CD4-positive, alpha-beta T cell (primary cell): Measurements from ENCODE around the gene RAPGEF6. TPM values are rescaled to one million over a fixed set of nuclear protein-coding genes. Genes with fewer than 3 reads are reported as not detected.

Source experiments
- ATAC-seq: fragments of 200-7000 bp; cut with Tn5 transposase; one replicate; pipeline ENCODE4 v1.10.0; 2022; ENCODE audit warnings: mild to moderate bottlenecking; ENCODE audit not compliant: poor library complexity
- CTCF ChIA-PET: fragments of 350-600 bp; sonication (Branson Sonifier 250); formaldehyde crosslinking; loops from one replicate; lab custom pipeline; 2021; ENCODE audit warnings: antibody characterized with exemption, inconsistent platforms; lab: Charles Lee
- POLR2A ChIA-PET: fragments of 350-600 bp; sonication (Branson Sonifier 250); formaldehyde crosslinking; loops from one replicate; lab custom pipeline; 2021; ENCODE audit warnings: antibody characterized with exemption, inconsistent platforms; lab: Charles Lee
- DNase-seq, 14 experiments: peaks; one replicate each; pipeline ENCODE4 v3.0.0-alpha.2; 2013 to 2020; ENCODE audit warnings: mixed read lengths in 2 of 14
- H3K27ac ChIP-seq, 2 donors: one replicate each; pipeline versions ENCODE4 v1.5.1 to v1.7.0; 2013; ENCODE audit warnings: low read length in 2 of 2, low read depth in 1 of 2, mild to moderate bottlenecking in 1 of 2
- H3K27me3 ChIP-seq, 2 experiments: 1 replicate in 1 of 2; 2 replicates in 1 of 2; pipeline versions ENCODE4 v1.6.1 to v1.7.0; 2013; ENCODE audit warnings: low read length in 2 of 2, control low read depth in 1 of 2, mild to moderate bottlenecking in 1 of 2, moderate library complexity in 1 of 2; ENCODE audit not compliant: insufficient read depth in 2 of 2, control insufficient read depth in 1 of 2
- H3K36me3 ChIP-seq: one replicate; pipeline ENCODE4 v1.6.1; 2013; ENCODE audit warnings: low read length, control low read depth; ENCODE audit not compliant: insufficient read depth
- H3K4me1 ChIP-seq: one replicate; pipeline ENCODE4 v1.6.1; 2013; ENCODE audit warnings: low read length, control low read depth; ENCODE audit not compliant: insufficient read depth
- H3K4me3 ChIP-seq: one replicate; pipeline ENCODE4 v1.5.1; 2013; ENCODE audit warnings: mild to moderate bottlenecking, low read length, moderate library complexity
- H3K9me3 ChIP-seq, 2 experiments: 1 replicate in 1 of 2; 2 replicates in 1 of 2; pipeline versions ENCODE4 v1.6.1 to v1.7.0; 2013; ENCODE audit warnings: low read length in 2 of 2, mild to moderate bottlenecking in 2 of 2, control low read depth in 1 of 2, moderate library complexity in 1 of 2; ENCODE audit not compliant: control insufficient read depth in 1 of 2, insufficient read depth in 1 of 2
- H3K27ac Mint-ChIP-seq: one replicate; pipeline ENCODE4 v1.8.0; 2020; ENCODE audit warnings: mixed read lengths
- H3K27me3 Mint-ChIP-seq: one replicate; pipeline ENCODE4 v1.8.0; 2021; ENCODE audit warnings: mixed read lengths
- H3K36me3 Mint-ChIP-seq: one replicate; pipeline ENCODE4 v1.8.0; 2021; ENCODE audit warnings: low read depth, mixed read lengths
- H3K4me1 Mint-ChIP-seq: one replicate; pipeline ENCODE4 v1.8.0; 2021; ENCODE audit warnings: low read depth, mixed read lengths
- H3K4me3 Mint-ChIP-seq: one replicate; pipeline ENCODE4 v1.8.0; 2020; ENCODE audit warnings: mild to moderate bottlenecking, mixed read lengths
- H3K9me3 Mint-ChIP-seq: one replicate; pipeline ENCODE4 v1.8.0; 2020; ENCODE audit warnings: mixed read lengths
- intact Hi-C, 2 experiments: fragments of 100-400 bp; cut with DNase I in 1 of 2; cut with micrococcal nuclease in 1 of 2; formaldehyde crosslinking; loops; one replicate each; pipeline versions ENCODE4 v1.15.1 to v1.9.0; 2023 to 2025; cut with DNase I, micrococcal nuclease
- total RNA-seq, 174 experiments: library from RNA in 2 of 174; stranded (reverse) in 2 of 174; gene quantifications; one replicate each; pipeline ENCODE4 v1.2.3 and lab custom pipeline; 2021 to 2026
- TF ChIP-seq, protein P1 (sequence below): fragments of 200-600 bp; IDR thresholded peaks from one replicate; pipeline ENCODE4 v1.8.0; 2022; ENCODE audit warnings: antibody characterized with exemption, mild to moderate bottlenecking

Gene RAPGEF6
- total RNA-seq, 2 experiments from 2014 or later: 83.3 to 91.4 TPM

DNA sequence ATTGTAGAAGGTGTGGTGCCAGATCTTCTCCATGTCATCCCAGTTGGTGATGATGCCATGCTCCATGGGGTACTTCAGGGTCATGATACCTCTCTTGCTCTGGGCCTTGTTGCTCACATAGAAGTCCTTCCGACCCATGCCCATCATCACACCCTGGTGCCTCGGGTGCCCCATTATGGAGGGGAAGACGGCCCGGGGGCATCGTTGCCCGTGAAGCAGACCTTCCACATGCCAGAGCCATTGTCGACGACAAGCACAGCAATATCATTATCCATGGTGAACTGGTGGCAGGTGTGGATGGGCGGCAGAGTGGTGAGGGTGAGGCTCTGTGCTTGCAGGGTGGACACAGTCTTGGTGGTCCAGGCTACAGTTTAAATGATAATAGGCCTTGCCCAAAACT lies 24.8 kb upstream of the RAPGEF6 start:
- Histone ChIP-seq H3K4me3 (no peak overlapping the region), H3K27ac (no peak overlapping the region), H3K4me1 (no peaks in the 10 kb centered on the region), H3K27me3 (no peaks in the 10 kb centered on the region), H3K9me3 (peaks cover 18 to 19% of the 10 kb centered on the region in 2 experiments), H3K36me3 (peaks cover 45% of the 10 kb centered on the region)
- POLR2A ChIA-PET: no interaction called here
- CTCF ChIA-PET: no interaction called here
- TF ChIP-seq, protein P1, sequence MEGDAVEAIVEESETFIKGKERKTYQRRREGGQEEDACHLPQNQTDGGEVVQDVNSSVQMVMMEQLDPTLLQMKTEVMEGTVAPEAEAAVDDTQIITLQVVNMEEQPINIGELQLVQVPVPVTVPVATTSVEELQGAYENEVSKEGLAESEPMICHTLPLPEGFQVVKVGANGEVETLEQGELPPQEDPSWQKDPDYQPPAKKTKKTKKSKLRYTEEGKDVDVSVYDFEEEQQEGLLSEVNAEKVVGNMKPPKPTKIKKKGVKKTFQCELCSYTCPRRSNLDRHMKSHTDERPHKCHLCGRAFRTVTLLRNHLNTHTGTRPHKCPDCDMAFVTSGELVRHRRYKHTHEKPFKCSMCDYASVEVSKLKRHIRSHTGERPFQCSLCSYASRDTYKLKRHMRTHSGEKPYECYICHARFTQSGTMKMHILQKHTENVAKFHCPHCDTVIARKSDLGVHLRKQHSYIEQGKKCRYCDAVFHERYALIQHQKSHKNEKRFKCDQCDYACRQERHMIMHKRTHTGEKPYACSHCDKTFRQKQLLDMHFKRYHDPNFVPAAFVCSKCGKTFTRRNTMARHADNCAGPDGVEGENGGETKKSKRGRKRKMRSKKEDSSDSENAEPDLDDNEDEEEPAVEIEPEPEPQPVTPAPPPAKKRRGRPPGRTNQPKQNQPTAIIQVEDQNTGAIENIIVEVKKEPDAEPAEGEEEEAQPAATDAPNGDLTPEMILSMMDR: no peak
- Mint-ChIP-seq H3K9me3 (peaks cover 7% of the 10 kb centered on the region), H3K4me3 (no peak overlapping the region), H3K27ac (no peak overlapping the region), H3K27me3 (no peaks in the 10 kb centered on the region), H3K36me3 (peaks cover 86% of the 10 kb centered on the region), H3K4me1 (no peaks in the 10 kb centered on the region)
- DNase-seq (no peak), ATAC-seq (no peak)
- intact Hi-C loops: no loop called here

DNA sequence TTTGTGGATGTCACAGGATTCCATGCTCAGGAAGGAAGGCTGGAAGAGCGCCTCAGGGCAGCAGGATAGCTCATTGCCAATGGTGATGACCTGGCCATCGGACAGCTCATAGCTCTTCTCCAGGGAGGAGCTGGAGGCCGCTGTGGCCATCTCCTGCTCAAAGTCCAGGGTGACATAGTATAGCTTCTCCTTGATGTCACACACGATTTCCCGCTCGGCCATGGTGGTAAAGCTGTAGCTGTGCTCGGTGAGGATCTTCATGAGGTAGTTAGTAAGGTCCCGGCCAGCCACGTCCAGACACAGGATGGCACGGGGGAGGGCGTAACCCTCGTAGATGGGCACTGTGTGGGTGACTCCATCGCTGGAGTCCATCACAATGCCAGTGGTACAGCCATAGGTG lies 24.3 kb upstream of the RAPGEF6 start:
- POLR2A ChIA-PET: no interaction called here
- DNase-seq: no peak

DNA sequence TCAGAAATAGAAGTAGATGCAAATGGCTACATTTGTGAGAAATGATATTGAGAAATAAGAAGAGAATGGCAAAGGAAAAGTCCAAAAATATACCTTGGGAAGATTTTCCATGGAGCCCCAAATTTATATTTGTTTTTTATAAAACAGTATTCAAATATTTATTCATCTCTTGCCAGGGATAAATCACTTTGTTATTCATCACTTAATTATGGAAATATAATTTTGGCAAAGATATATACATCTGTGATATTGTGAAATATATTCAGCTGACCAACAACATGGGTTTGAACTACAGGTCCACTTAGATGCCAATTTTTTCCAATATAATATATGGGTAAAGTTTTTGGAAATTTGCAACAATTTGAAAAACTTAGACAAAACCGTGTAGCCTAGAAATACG lies 19.7 kb upstream of the RAPGEF6 start:
- H3K27ac ChIP-seq: no peak overlapping the region
- TF ChIP-seq, protein P1: no peak
- ChIA-PET POLR2A (interaction anchor here (1.0 kb wide), 1 partner anchor 19 kb away, joined by 3 read pairs; no protein-coding TSS in a partner anchor), CTCF (no interaction called here)
- H3K9me3 ChIP-seq: peaks cover under 1 to 6% of the 10 kb centered on the region in 2 experiments
- H3K9me3 Mint-ChIP-seq: peaks cover 5% of the 10 kb centered on the region
- H3K4me1 ChIP-seq: no peaks in the 10 kb centered on the region
- H3K4me3 Mint-ChIP-seq: no peak overlapping the region
- peaks cover 5% of the 10 kb centered on the region for H3K4me1 Mint-ChIP-seq
- no peak overlapping the region for H3K4me3 ChIP-seq
- intact Hi-C loops: no loop called here
- no peak for DNase-seq
- no peak overlapping the region for H3K27ac Mint-ChIP-seq
- H3K27me3 ChIP-seq: no peaks in the 10 kb centered on the region
- no peaks in the 10 kb centered on the region for H3K27me3 Mint-ChIP-seq
- H3K36me3 Mint-ChIP-seq: peaks cover 80% of the 10 kb centered on the region
- no peak for ATAC-seq
- peaks cover 29% of the 10 kb centered on the region for H3K36me3 ChIP-seq

More for the DNA sequence above, 24.3 kb upstream of the RAPGEF6 start:
- Mint-ChIP-seq H3K4me1 (peaks cover 4% of the 10 kb centered on the region), H3K27ac (no peak overlapping the region), H3K9me3 (peaks cover 7% of the 10 kb centered on the region), H3K36me3 (peaks cover 90% of the 10 kb centered on the region), H3K4me3 (no peak overlapping the region), H3K27me3 (no peaks in the 10 kb centered on the region)
- H3K4me3 ChIP-seq: no peak overlapping the region
- intact Hi-C loops: no loop called here
- no peaks in the 10 kb centered on the region for H3K27me3 ChIP-seq
- ATAC-seq: no peak
- no peaks in the 10 kb centered on the region for H3K4me1 ChIP-seq
- no peak overlapping the region for H3K27ac ChIP-seq
- peaks cover 18 to 19% of the 10 kb centered on the region in 2 experiments for H3K9me3 ChIP-seq
- CTCF ChIA-PET: no interaction called here
- peaks cover 43% of the 10 kb centered on the region for H3K36me3 ChIP-seq
- TF ChIP-seq, protein P1: no peak
